GM12891 (cell line): ENCODE results near the gene ITSN1.

Experiments used
- POLR2A ChIP-seq: IDR thresholded peaks from 2 replicates; pipeline ENCODE4 v1.6.1; 2011; ENCODE audit warnings: low read depth, low read length, control low read depth
- POLR2AphosphoS5 ChIP-seq: IDR thresholded peaks from 2 replicates; pipeline ENCODE4 v1.6.1; 2011; ENCODE audit warnings: low read depth, low read length, control low read depth
- POU2F2 ChIP-seq: IDR thresholded peaks from 2 replicates; pipeline ENCODE4 v1.6.1; 2011; ENCODE audit warnings: low read depth, mild to moderate bottlenecking, control low read depth, low read length, moderate library complexity
- TAF1 ChIP-seq: IDR thresholded peaks from 2 replicates; pipeline ENCODE4 v1.6.1; 2011; ENCODE audit warnings: low read depth, low read length, control low read depth

- TF ChIP-seq POLR2A (no peak), POLR2AphosphoS5 (no peak), TAF1 (no peak), POU2F2 (no peak)
Measured at GRCh38 chr21:33852485-33852884, 210.2 kb downstream of the ITSN1 start.
